Activated naive CD4-positive, alpha-beta T cell treated with Interleukin-2 at 50 U/mL for 16 hours (primary cell): ENCODE results near the gene ENSA.
"Not testable (repeated sequence)": the region's sequence is repeated elsewhere in the genome, so short reads cannot be mapped to it uniquely, and the experiment has no call there.

ENCODE experiments used
- DNase-seq: peaks from one replicate; pipeline ENCODE4 v3.0.0-alpha.2; 2020

Gene ENSA

GRCh38 chr1:150621497-150622302 lies 7.7 kb downstream of the ENSA start:
- peak; percentile 60 for DNase-seq

- DNase-seq: no peak
Measured at GRCh38 chr1:150620919-150621318, 8.5 kb downstream of the ENSA start.

- DNase-seq: no peak
Measured at GRCh38 chr1:150619576-150620509, 9.6 kb downstream of the ENSA start.

GRCh38 chr1:150615346-150616201 lies 13.8 kb downstream of the ENSA start:
- DNase-seq: no peak

GRCh38 chr1:150613061-150613920 lies 16.1 kb downstream of the ENSA start:
- peak; percentile 58 for DNase-seq

GRCh38 chr1:150612014-150612345 lies 17.4 kb downstream of the ENSA start:
- no peak for DNase-seq

GRCh38 chr1:150610576-150610975 lies 18.8 kb downstream of the ENSA start:
- DNase-seq: no peak

- DNase-seq: no peak
Measured at GRCh38 chr1:150609732-150610131, 19.7 kb downstream of the ENSA start.

GRCh38 chr1:150606463-150607142 lies 22.8 kb downstream of the ENSA start:
- DNase-seq: no peak

- DNase-seq: not testable (repeated sequence)
Measured at GRCh38 chr1:150605451-150605731, 24.0 kb downstream of the ENSA start.

- DNase-seq: no peak
Measured at GRCh38 chr1:150604226-150604588, 25.2 kb downstream of the ENSA start.

- no peak for DNase-seq
Measured at GRCh38 chr1:150603711-150604110, 25.7 kb downstream of the ENSA start.

GRCh38 chr1:150602372-150602771 lies 27.0 kb downstream of the ENSA start:
- not testable (repeated sequence) for DNase-seq

- DNase-seq: no peak
Measured at GRCh38 chr1:150601540-150601939, 27.9 kb downstream of the ENSA start.

- DNase-seq: not testable (repeated sequence)
Measured at GRCh38 chr1:150598346-150598745, 31.1 kb downstream of the ENSA start.

- no peak for DNase-seq
Measured at GRCh38 chr1:150596976-150597375, 32.4 kb downstream of the ENSA start.

- no peak for DNase-seq
Measured at GRCh38 chr1:150596095-150596892, 33.1 kb downstream of the ENSA start.

GRCh38 chr1:150582371-150582770 lies 47.0 kb downstream of the ENSA start:
- DNase-seq: no peak

GRCh38 chr1:150581962-150582361 lies 47.5 kb downstream of the ENSA start:
- DNase-seq: not testable (repeated sequence)

GRCh38 chr1:150581437-150581836 lies 48.0 kb downstream of the ENSA start:
- not testable (repeated sequence) for DNase-seq

- DNase-seq: not testable (repeated sequence)
Measured at GRCh38 chr1:150580966-150581365, 48.4 kb downstream of the ENSA start.
